Neural cell (in vitro differentiated cells): Measurements from ENCODE around the gene SV2B.

Experiments used
- CTCF ChIP-seq: fragments of 450-650 bp; IDR thresholded peaks from 2 replicates; pipeline ENCODE4 v1.5.1; 2014; ENCODE audit warnings: antibody characterized with exemption, mild to moderate bottlenecking, moderate library complexity; ENCODE audit not compliant: poor library complexity, severe bottlenecking
- EP300 ChIP-seq: fragments of 450-650 bp; conservative IDR thresholded peaks from 2 replicates; pipeline ENCODE4 v1.6.1; 2014; ENCODE audit warnings: antibody characterized with exemption, mild to moderate bottlenecking, moderate library complexity; ENCODE audit not compliant: poor library complexity, severe bottlenecking
- POLR2AphosphoS5 ChIP-seq: IDR thresholded peaks from 2 replicates; pipeline ENCODE4 v1.6.1; 2012
- REST ChIP-seq: IDR thresholded peaks from 2 replicates; pipeline ENCODE4 v1.6.1; 2012; ENCODE audit warnings: borderline replicate concordance

- no peak for TF ChIP-seq CTCF
- TF ChIP-seq EP300 = no peak
- no peak for TF ChIP-seq POLR2AphosphoS5
- TF ChIP-seq REST = no peak
These were observed 31.1 kb upstream of the SV2B start for GRCh38 chr15:91068966-91069365.
